PFSK-1 (cell line): Measurements from ENCODE around the gene POU3F1.

ENCODE experiments used
- POLR2AphosphoS5 ChIP-seq: IDR thresholded peaks from 2 replicates; pipeline ENCODE4 v1.6.1; 2012; ENCODE audit warnings: low read depth, mild to moderate bottlenecking, control low read depth, low read length, moderate library complexity
- SIN3A ChIP-seq: IDR thresholded peaks from 2 replicates; pipeline ENCODE4 v1.6.1; 2012; ENCODE audit warnings: mild to moderate bottlenecking, low read length, moderate library complexity, borderline replicate concordance; ENCODE audit not compliant: insufficient read depth
- TAF1 ChIP-seq: IDR thresholded peaks from 2 replicates; pipeline ENCODE4 v1.6.1; 2012; ENCODE audit warnings: low read length, control low read depth, borderline replicate concordance; ENCODE audit not compliant: insufficient read depth
- TF ChIP-seq, protein P1 (sequence below), 2 experiments: IDR thresholded peaks; 2 replicates each; pipeline versions ENCODE4 v1.6.1 to v1.8.0; 2011 to 2012; ENCODE audit warnings: low read depth in 2 of 2, low read length in 2 of 2, control low read depth in 1 of 2, inconsistent platforms in 1 of 2, mild to moderate bottlenecking in 1 of 2, moderate library complexity in 1 of 2; ENCODE audit not compliant: insufficient read depth in 1 of 2

DNA sequence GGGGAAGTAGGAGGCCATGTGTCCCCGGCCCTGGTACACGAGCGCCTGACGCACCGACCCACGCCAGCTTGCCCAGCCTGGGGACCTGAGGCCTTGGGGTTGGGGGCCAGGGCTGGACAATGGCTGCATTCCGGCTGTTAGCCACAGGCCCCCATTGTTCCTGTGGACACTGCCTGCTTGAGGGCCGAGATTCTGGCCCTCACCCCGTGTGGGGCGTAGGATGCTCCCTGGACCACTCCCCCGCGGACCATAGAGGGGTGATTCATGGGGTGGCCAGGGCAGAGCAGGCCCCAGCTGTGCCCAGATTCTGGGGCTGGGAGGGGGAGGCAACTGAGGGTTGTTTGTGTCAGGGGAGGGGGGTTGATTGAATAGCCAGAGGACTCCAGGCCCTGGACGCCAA is 11.7 kb downstream of the POU3F1 start:
- no peak for TF ChIP-seq POLR2AphosphoS5
- TF ChIP-seq, protein P1, sequence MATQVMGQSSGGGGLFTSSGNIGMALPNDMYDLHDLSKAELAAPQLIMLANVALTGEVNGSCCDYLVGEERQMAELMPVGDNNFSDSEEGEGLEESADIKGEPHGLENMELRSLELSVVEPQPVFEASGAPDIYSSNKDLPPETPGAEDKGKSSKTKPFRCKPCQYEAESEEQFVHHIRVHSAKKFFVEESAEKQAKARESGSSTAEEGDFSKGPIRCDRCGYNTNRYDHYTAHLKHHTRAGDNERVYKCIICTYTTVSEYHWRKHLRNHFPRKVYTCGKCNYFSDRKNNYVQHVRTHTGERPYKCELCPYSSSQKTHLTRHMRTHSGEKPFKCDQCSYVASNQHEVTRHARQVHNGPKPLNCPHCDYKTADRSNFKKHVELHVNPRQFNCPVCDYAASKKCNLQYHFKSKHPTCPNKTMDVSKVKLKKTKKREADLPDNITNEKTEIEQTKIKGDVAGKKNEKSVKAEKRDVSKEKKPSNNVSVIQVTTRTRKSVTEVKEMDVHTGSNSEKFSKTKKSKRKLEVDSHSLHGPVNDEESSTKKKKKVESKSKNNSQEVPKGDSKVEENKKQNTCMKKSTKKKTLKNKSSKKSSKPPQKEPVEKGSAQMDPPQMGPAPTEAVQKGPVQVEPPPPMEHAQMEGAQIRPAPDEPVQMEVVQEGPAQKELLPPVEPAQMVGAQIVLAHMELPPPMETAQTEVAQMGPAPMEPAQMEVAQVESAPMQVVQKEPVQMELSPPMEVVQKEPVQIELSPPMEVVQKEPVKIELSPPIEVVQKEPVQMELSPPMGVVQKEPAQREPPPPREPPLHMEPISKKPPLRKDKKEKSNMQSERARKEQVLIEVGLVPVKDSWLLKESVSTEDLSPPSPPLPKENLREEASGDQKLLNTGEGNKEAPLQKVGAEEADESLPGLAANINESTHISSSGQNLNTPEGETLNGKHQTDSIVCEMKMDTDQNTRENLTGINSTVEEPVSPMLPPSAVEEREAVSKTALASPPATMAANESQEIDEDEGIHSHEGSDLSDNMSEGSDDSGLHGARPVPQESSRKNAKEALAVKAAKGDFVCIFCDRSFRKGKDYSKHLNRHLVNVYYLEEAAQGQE (IDR thresholded peaks at IDR 0.05; ENCODE audit: insufficient read depth in 1 of 2, low read depth in 2 of 2, low read length in 2 of 2): no peak
- no peak for TF ChIP-seq SIN3A
- TF ChIP-seq TAF1: no peak
